Vagina (tissue), 2 donors: ENCODE measurements around the gene RGL4. TPM values are rescaled to one million over a fixed set of nuclear protein-coding genes. Genes with fewer than 3 reads are reported as not detected.
"Not testable (repeated sequence)": the region's sequence is repeated elsewhere in the genome, so short reads cannot be mapped to it uniquely, and the experiment has no call there.

Experiments used
- DNase-seq, 2 donors: peaks; one replicate each; pipeline ENCODE4 v3.0.0-alpha.2; 2017; ENCODE audit errors: extremely low spot score in 2 of 2
- H3K27ac ChIP-seq: fragments of 200-600 bp; sonication (generic); one replicate; pipeline ENCODE4 v1.5.1; 2019
- H3K27me3 ChIP-seq: fragments of 200-600 bp; sonication (generic); one replicate; pipeline ENCODE4 v1.5.1; 2019
- H3K36me3 ChIP-seq, 2 donors: fragments of 200-600 bp; sonication (generic); one replicate each; pipeline ENCODE4 v1.5.1; 2017 to 2019
- H3K4me1 ChIP-seq: fragments of 200-600 bp; sonication (generic); one replicate; pipeline ENCODE4 v1.5.1; 2019
- H3K4me3 ChIP-seq, 2 donors: fragments of 200-600 bp; sonication (generic); 1 replicate in 1 of 2; 2 replicates in 1 of 2; pipeline ENCODE4 v1.5.1; 2016 to 2019
- H3K9me3 ChIP-seq: fragments of 200-600 bp; sonication (generic); one replicate; pipeline ENCODE4 v1.5.1; 2019
- CTCF ChIP-seq, 3 experiments: fragments of 450-650 bp in 2 of 3; fragments of 200-600 bp in 1 of 3; sonication (generic) in 1 of 3; IDR thresholded peaks; one replicate each; pipeline ENCODE4 v1.5.1; 2017 to 2019; ENCODE audit warnings: antibody characterized with exemption in 3 of 3, mild to moderate bottlenecking in 2 of 3, moderate library complexity in 2 of 3
- POLR2A ChIP-seq, 2 donors: fragments of 450-650 bp; IDR thresholded peaks; one replicate each; pipeline ENCODE4 v1.6.1; 2017; ENCODE audit warnings: antibody characterized with exemption in 2 of 2, mild to moderate bottlenecking in 2 of 2, moderate library complexity in 2 of 2
- POLR2AphosphoS5 ChIP-seq, 2 donors: sonication (generic); formaldehyde crosslinking; IDR thresholded peaks; one replicate each; pipeline ENCODE4 v1.9.0; 2017; ENCODE audit warnings: antibody characterized with exemption in 2 of 2, mild to moderate bottlenecking in 2 of 2, low read depth in 1 of 2; ENCODE audit not compliant: insufficient read depth in 1 of 2
- intact Hi-C: fragments of 100-400 bp; cut with DNase I; formaldehyde crosslinking; loops from one replicate; pipeline ENCODE4 v1.15.1; 2023
- total RNA-seq: library from RNA; depleted of rRNA; stranded (reverse); fragments of >200 nt; gene quantifications from one replicate; pipeline ENCODE4 v1.2.3, GENCODE V29; 2016

RGL4 gene
- total RNA-seq, 1 donor from 2014 or later, result not detected

GRCh38 chr22:23652711-23653110 is 38.1 kb upstream of the RGL4 start:
- DNase-seq, result no peak
- H3K9me3 ChIP-seq, result no peaks in the 10 kb centered on the region
- H3K4me3 ChIP-seq, result no peak overlapping the region
- TF ChIP-seq POLR2A (IDR thresholded peaks at IDR 0.05), result no peak
- no peak for TF ChIP-seq POLR2AphosphoS5 (IDR thresholded peaks at IDR 0.05; ENCODE audit: insufficient read depth in 1 of 2, low read depth in 1 of 2)
- no peaks in the 10 kb centered on the region for H3K4me1 ChIP-seq
- intact Hi-C loops, result no loop called here
- no peaks in the 10 kb centered on the region for H3K36me3 ChIP-seq
- H3K27ac ChIP-seq, result no peak overlapping the region
- no peaks in the 10 kb centered on the region for H3K27me3 ChIP-seq

DNA sequence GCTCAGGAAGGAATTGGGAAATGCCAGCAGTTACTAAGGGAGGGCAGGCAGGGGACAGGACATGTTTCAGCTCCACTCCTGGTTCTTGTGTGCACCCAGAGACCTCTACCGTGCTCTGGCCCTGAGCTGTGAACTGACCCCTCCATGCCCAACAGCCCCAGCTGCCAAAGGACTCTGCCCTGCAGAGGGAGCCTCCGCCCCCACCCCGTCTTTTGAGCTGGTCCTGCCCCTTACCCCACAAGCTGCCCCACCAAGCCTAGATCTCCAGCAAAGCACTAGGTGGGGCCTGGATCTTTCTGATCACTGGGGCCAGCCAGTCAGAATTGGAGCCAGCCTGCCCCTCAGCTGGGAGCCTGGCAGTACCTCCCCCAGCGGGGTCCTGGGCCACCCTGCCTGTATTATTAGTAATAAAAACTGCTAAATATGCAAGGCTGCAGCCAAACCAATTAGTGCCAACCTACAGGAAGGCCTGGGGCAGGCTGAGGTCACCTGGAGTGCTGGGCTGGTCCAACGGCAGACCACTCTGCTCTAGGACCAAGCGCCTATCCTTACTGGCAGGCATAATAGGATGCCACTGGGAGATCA is 34.8 kb upstream of the RGL4 start:
- no peaks in the 10 kb centered on the region for H3K4me1 ChIP-seq
- H3K4me3 ChIP-seq, result no peak overlapping the region
- TF ChIP-seq CTCF (IDR thresholded peaks at IDR 0.05) (no peak), POLR2AphosphoS5 (IDR thresholded peaks at IDR 0.05; ENCODE audit: insufficient read depth in 1 of 2, low read depth in 1 of 2) (no peak), POLR2A (IDR thresholded peaks at IDR 0.05) (no peak)
- peaks cover 0 to 15% of the 10 kb centered on the region in 2 donors for H3K36me3 ChIP-seq
- H3K9me3 ChIP-seq, result no peaks in the 10 kb centered on the region
- DNase-seq, result no peak
- intact Hi-C loops, result no loop called here
- H3K27ac ChIP-seq, result no peak overlapping the region
- H3K27me3 ChIP-seq, result no peaks in the 10 kb centered on the region

DNA sequence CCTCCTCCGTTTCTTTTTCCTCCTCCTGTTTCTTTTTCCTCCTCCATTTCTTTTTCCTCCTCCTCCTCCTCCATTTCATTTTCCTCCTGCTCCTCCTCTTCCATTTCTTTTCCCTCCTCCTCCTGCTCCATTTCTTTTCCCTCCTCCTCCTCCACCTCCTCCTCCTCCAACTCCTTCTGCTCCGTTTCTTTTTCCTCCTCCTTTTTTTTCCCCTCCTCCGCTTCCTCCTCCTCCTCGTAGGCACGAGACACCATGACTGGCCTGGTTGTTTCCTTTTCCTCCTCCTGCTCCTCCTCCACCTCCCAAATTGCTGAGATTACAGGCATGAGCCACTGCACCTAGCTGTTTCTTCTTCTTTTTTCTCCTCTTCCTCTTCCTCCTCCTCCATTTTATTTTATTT is 33.1 kb upstream of the RGL4 start:
- no peaks in the 10 kb centered on the region for H3K4me1 ChIP-seq
- H3K27ac ChIP-seq, result no peak overlapping the region
- H3K36me3 ChIP-seq, result peaks cover 0 to 15% of the 10 kb centered on the region in 2 donors
- no peak overlapping the region for H3K4me3 ChIP-seq
- intact Hi-C loops, result no loop called here
- no peaks in the 10 kb centered on the region for H3K9me3 ChIP-seq
- H3K27me3 ChIP-seq, result no peaks in the 10 kb centered on the region
- TF ChIP-seq POLR2AphosphoS5 (IDR thresholded peaks at IDR 0.05; ENCODE audit: insufficient read depth in 1 of 2, low read depth in 1 of 2), result no peak
- no peak for TF ChIP-seq CTCF (IDR thresholded peaks at IDR 0.05)
- no peak for TF ChIP-seq POLR2A (IDR thresholded peaks at IDR 0.05)
- DNase-seq, result no peak

DNA sequence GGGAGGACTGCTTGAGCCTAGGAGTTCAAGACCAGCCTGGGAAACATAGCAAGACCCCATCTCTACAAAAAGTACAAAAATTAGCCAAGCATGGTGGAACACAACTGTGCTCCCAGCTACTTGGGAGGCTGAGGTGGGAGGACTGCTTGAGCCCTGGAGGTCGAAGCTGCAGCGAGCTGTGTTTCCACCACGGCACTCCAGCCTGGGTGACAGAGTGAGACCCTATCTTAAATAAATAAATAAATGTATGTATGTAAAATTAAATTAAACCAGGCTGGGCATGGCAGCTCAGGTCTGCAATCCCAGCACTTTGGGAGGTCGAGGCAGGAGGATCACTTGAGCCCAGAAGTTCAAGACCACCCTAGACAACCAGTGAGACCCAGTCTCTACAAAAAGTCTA is 30.4 kb upstream of the RGL4 start:
- intact Hi-C loops, H3K4me3 ChIP-seq, H3K27ac ChIP-seq, H3K27me3 ChIP-seq, H3K9me3 ChIP-seq, H3K4me1 ChIP-seq, DNase-seq: not testable (repeated sequence)
- H3K36me3 ChIP-seq, result peaks cover 0 to 21% of the 10 kb centered on the region in 2 donors

GRCh38 chr22:23670378-23671295 is 20.2 kb upstream of the RGL4 start:
- Histone ChIP-seq H3K36me3 (no peaks in the 10 kb centered on the region), H3K27me3 (no peaks in the 10 kb centered on the region), H3K4me3 (no peak overlapping the region), H3K4me1 (no peaks in the 10 kb centered on the region), H3K27ac (no peak overlapping the region), H3K9me3 (no peaks in the 10 kb centered on the region)
- DNase-seq, result no peak
- intact Hi-C loops, result no loop called here
- no peak for TF ChIP-seq POLR2AphosphoS5 (IDR thresholded peaks at IDR 0.05; ENCODE audit: insufficient read depth in 1 of 2, low read depth in 1 of 2)
- no peak for TF ChIP-seq CTCF (IDR thresholded peaks at IDR 0.05)
- no peak for TF ChIP-seq POLR2A (IDR thresholded peaks at IDR 0.05)

DNA sequence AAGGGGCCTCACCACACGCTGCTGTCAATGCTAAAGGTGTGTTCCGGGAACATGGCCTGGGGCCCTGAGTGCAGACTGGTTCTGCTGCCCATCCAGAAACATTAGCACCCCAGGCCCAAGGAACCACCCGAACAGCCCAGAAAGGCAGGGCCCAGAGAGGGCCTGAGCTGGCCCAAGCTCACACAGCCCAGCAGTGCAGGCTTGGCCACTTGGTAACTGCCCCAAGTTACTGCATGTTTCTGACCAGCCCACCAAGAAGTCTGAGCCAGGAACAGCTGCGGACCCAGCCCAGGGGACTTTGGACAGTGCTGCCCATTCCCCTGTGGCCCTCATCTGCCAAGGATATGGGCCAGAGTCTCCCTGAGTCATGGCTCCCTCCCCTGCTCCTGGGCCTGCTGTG is 19.4 kb upstream of the RGL4 start:
- intact Hi-C loops, DNase-seq, H3K27me3 ChIP-seq: not testable (repeated sequence)

GRCh38 chr22:23672307-23673049 is 18.3 kb upstream of the RGL4 start:
- intact Hi-C loops, H3K27ac ChIP-seq, H3K36me3 ChIP-seq: not testable (repeated sequence)

More for the DNA sequence above, 19.4 kb upstream of the RGL4 start:
- not testable (repeated sequence) for H3K9me3 ChIP-seq, H3K4me1 ChIP-seq, H3K4me3 ChIP-seq, H3K27ac ChIP-seq, H3K36me3 ChIP-seq

More at GRCh38 chr22:23672307-23673049, 18.3 kb upstream of the RGL4 start:
- not testable (repeated sequence) for H3K4me3 ChIP-seq, DNase-seq, H3K4me1 ChIP-seq, H3K27me3 ChIP-seq, H3K9me3 ChIP-seq
